Myocyte (in vitro differentiated cells): ENCODE results near the gene FGF14. TPM values are rescaled to one million over a fixed set of nuclear protein-coding genes. Genes with fewer than 3 reads are reported as not detected.

Source experiments
- DNase-seq: peaks from one replicate; pipeline ENCODE4 v3.0.0-alpha.2; 2012; ENCODE audit warnings: low read depth
- polyA plus RNA-seq: library from polyadenylated mRNA; unstranded; fragments of >200 nt; gene quantifications from one replicate; pipeline ENCODE4 v1.2.1, GENCODE V29; 2012; ENCODE audit warnings: missing spikeins
- total RNA-seq: library from RNA; depleted of rRNA; stranded (reverse); fragments of >200 nt; gene quantifications from 2 replicates; pipeline ENCODE4 v1.2.3, GENCODE V29; 2014

The FGF14 gene
- under 0.01 TPM in 1 of 2 replicates, not detected in the other for total RNA-seq
- 1.8 TPM for polyA plus RNA-seq

DNA sequence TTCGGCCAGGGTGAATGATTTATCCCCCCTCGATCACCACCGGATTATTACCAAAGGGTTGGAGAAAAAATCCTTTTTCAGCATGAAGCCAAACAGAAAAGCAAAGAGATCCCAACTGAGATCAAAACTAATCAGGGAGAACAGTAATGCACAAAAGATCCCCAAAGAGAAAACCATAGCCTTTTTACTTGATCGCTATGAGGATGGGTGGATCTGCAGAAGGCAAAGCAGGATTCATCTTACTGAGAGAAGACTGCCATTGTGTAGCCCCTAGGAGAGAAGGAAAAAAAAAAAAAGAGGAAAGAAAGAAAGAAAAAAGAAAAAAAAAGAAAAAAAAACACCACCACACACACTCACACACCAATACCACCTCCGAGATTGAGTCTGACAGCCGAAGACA is at the start of gene FGF14:
Gene FGF14 (minus strand): TSS at position 283 of the 400 bp plus-strand sequence.
- no peak for DNase-seq

GRCh38 chr13:102443249-102443648 is 41.4 kb upstream of the FGF14 start:
- no peak for DNase-seq

- DNase-seq = no peak
Observed at GRCh38 chr13:102441085-102441484, 39.2 kb upstream of the FGF14 start.

DNA sequence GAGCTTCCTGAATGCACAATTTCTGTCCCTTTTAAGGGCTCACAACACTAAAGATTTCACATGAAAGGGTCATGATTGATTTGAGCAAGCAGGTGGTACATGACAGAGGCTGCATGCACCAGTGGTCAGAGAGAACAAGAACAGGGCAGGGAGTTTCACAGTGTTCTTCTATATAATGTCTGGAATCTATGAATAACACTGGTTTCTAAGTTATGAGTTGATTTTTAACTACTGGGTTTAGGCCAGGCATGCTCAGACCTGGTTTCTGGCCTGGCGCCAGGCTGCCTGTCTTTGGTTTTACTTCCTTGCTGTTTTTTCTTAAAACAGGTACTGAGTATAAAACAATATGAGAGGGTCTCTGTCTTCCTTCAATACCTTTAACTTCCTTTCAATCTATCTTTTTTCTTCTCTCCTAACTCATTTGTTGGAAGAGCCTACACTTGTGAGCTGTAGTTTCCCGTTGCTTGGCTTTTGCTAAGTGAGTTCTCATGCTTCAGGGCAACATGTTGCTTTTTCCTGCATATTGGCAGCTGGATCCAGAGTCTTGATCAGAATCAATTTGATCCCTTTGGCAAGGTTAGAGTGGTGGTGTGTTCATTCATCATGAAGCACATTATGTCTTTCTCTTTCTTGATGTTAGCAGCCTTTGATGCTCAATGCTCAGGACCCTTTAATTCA is 38.5 kb upstream of the FGF14 start:
- no peak for DNase-seq

DNA sequence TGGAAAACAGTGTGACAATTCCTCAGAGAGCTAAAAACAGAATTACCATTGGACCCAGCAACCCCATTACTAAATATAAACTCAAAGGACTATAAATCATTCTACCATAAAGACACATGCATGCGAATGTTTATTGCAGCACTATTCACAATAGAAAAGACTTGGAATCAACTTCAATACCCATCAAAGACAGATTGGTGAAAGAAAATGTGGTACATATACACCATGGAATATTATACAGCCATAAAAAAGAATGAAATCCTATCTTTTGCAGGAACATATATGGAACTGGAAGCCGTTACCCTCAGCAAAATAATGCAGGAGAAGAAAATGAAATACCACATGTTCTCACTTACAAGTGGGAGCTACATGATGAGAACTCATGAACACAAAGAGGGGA is 20.8 kb upstream of the FGF14 start:
- DNase-seq = no peak

DNA sequence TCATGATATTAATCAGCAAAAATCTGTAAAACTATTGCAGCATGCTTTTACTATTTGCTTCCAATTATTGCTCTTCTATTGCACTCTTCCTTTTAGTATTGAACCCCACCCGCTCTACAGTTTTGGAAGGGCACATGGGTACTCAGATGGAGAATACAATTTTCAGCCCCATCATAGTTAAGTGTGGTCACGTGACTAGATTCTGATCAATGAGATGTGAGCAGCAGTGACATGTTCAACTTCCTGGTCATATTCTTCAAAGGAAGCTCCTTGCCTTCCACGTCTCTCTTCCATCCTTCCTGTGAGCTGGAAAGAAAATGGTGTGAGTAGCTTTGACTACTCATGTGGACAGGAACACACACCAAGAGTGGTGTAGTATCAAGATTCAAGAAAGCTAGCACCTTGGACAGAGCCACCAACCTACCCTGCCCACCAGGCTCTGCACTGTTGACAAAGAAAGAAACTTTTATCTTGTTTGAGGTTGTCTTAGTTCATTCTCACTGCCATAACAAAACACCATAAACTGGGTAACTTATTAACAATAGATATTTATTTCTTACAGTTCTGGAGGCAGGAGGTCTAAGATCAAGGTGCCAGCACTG is 3.8 kb upstream of the FGF14 start:
- peak; percentile 42 for DNase-seq

DNA sequence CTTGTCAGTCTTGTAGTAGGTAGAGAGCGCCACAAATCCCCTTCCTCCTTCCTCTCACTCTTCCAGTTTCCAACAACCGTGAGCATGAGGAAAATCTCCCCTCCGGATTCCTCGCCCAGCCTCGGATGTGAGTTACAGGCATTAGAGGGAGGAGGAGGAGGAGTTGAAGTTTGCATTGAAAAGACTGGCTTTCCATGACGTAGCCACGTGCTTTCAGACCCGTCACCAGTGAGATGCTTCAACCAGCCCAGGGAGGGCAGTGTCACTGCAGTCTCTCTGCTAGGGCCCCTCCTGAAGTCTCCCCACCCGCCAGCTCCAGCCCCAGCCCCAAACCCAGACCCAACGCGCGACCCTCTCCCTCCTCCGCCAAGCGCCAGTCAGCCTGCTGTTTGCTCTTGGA is 442 bp upstream of the FGF14 start:
- DNase-seq = peak; percentile 3

DNA sequence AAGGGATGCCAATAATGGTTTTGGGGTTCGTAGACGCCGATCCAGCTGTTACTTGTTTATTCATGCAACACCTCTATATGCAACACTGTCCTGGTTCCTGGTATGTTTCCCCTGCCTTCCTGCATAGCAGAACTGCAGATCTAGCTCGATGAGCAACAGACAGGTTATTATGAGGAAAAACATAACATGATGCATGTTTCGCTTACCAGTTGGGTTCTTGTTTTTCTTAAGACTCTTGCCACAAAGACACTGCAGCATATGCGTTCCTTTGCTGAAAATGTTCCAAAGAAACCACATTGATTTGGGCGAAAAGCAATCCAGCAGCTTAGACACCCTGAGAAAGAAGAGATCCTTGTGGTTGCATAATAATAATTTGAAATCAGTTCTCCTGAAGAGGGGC is 583 bp downstream of the FGF14 start:
- no peak for DNase-seq

DNA sequence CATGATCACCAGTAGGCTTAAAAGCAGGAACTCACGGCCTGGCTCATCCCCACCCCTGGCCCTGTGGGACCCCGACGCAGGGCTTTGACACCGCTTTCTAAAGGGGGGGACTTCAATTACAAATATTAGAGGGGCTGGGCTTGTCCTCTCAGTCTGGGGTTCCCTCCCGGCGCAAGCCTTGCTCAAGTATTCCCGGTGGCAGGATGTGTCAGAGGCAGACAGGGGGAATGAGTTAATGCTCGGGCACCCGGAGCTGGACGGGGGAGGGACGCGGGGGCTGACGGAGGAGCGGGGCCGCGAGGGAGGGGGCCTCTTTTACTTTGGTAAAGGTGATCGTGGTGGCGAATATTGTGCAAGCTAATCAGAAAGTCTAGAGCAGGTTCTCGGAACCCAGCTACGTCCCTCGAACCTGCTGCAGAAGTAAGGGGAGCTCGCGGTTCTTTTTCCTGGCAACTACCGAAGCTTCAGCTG is 1.1 kb downstream of the FGF14 start:
- DNase-seq = no peak

DNA sequence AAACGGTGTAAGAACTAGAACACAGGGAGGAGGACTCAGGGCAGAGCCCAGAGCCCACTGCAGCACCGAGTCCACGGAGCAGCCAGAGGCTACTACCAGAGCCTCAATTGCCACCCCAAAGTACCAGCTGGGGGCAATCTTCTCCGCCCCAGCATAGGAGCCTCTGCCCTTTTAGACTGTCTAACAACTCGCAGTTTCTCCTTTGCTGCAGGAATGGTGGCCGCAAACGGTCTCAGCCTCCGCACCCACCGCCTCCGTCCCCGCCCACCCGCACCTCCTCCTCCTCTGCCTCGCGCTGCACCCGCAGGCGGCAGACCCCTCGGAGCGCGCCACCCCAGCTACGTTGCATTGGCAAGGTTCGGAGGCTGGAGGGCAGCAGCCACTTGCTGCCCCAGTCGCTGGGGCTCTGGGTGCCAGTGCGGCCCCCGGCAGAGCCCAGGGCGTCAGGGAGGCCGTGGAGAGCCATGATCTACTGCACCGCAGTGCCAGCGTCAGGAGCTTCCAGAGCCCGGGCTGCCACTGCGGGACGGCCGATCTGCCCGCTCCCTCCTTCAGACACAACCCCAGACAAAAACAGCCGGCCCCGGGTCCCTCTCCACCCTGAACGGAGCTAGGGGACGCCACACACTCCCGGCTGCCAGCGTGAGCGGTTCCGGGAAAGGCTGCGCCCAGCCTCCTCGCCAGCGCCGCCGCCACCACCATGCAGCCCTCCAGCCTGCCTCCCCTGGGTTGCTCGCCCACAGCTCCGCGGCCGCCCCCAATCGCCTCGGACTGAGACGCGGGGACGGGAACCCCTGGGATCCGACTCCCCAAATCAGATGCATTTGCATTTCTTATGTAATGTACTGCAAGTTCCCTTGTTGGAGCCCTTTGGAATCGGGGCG is 1.8 kb downstream of the FGF14 start:
- no peak for DNase-seq

- no peak for DNase-seq
Observed at GRCh38 chr13:102395939-102396338, 5.9 kb downstream of the FGF14 start.

GRCh38 chr13:102395174-102395573 is 6.7 kb downstream of the FGF14 start:
- no peak for DNase-seq

GRCh38 chr13:102394158-102395053 is 7.4 kb downstream of the FGF14 start:
- DNase-seq = peak; percentile 78

- DNase-seq = no peak
Observed at GRCh38 chr13:102392481-102393209, 9.2 kb downstream of the FGF14 start.

DNA sequence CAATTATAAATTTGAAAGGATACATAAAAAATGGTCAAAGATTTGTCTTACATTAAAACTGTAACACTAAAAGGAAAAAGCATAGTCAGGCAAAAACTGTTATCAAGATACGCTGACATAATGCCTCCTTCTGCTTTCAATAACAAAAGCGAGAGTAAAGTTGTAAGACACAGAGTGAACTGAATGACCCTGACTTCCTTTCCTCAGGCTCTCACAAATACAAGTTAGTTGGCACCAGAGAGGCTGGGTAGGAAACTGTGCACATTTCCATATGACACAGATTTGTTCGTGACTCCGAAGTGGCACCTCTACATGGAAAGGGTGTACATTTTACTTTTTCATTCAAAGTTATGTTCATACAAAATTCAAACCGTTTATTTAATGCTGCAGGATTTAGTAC is 15.4 kb downstream of the FGF14 start:
- DNase-seq = no peak

GRCh38 chr13:102380012-102380411 is 21.8 kb downstream of the FGF14 start:
- no peak for DNase-seq

- DNase-seq = no peak
Observed at GRCh38 chr13:102376318-102376717, 25.5 kb downstream of the FGF14 start.

DNA sequence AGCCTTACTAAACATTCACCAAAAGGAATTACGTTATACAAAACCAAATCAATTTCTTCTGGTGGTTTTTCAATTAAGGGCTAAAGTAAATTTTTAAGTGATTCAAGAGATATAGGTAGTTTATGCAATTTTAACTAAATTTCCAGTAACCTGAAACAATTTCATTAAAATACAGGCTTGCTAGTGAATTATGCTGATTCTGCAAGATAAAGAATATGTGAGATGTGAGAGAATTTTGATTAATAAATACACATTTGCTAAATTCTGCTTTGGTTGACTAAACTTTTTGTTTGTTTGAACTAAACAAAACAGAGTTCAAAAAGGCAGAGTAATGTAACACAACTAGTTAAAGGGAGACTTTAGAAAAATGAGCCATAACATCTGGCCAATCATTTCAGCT is 27.1 kb downstream of the FGF14 start:
- DNase-seq = no peak

DNA sequence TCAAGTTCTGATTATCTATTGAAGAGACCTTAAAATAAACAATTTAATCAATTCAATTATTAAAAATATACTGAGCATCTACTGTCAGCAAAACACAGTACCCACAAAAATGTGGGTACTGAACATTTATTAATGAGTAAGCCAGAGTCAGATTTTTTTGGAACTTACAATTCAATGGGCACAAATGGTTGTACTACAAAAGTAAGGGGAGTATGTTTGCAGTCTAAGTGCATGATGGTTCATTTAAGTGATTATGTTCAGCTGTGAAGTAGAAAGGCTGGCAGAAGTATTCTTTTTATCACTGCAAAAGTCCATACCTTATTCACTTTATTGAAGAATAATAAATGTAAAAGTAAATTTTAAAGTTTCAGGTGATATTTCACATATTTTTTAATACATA is 27.6 kb downstream of the FGF14 start:
- no peak for DNase-seq

DNA sequence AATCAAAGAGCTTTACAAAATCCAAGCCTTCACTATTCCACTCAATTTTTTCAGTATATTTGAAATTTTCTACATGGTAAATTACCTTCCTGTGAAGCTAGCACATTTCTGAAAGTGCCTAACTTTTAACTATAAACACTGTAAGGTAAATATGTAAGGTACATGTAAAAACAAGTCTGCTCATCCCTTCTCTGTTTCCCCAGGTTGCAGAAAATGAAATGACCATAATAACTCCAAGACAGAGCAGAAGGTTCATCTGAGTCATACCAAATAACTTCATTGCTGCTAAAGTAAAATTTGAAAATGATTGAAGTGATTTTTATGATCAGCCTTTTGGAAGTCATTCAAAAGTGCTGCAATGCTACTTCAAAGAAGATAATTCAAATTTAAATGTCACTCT is 28.6 kb downstream of the FGF14 start:
- DNase-seq = no peak
